ENCODE data around the gene SEC61B. TPM values are rescaled to one million over a fixed set of nuclear protein-coding genes. Genes with fewer than 3 reads are reported as not detected.

Gene SEC61B
- total RNA-seq, 1 donor from 2014 or later = 129 TPM

- no peak for DNase-seq (ENCODE audit: low read depth, low spot score)
- peaks cover 9% of the 10 kb centered on the region for H3K4me1 Mint-ChIP-seq
- no peaks in the 10 kb centered on the region for H3K9me3 Mint-ChIP-seq
- H3K27ac Mint-ChIP-seq (ENCODE audit: unreplicated experiment) = no peak overlapping the region
- H3K4me3 Mint-ChIP-seq = no peak overlapping the region
- peaks cover 18% of the 10 kb centered on the region for H3K27me3 Mint-ChIP-seq (ENCODE audit: low read depth)
- no peak for TF ChIP-seq CTCF (conservative IDR thresholded peaks at IDR 0.05)
- H3K36me3 Mint-ChIP-seq (ENCODE audit: low read depth) = peaks cover 1% of the 10 kb centered on the region
Observed at GRCh38 chr9:99201603-99202002, 20.5 kb upstream of the SEC61B start.

- H3K4me1 Mint-ChIP-seq = no peaks in the 10 kb centered on the region
- H3K4me3 Mint-ChIP-seq = no peak overlapping the region
- no peak overlapping the region for H3K27ac Mint-ChIP-seq (ENCODE audit: unreplicated experiment)
- peaks cover 27% of the 10 kb centered on the region for H3K36me3 Mint-ChIP-seq (ENCODE audit: low read depth)
- TF ChIP-seq CTCF (conservative IDR thresholded peaks at IDR 0.05) = no peak
- H3K9me3 Mint-ChIP-seq = peaks cover 11% of the 10 kb centered on the region
- DNase-seq (ENCODE audit: low read depth, low spot score) = no peak
- H3K27me3 Mint-ChIP-seq (ENCODE audit: low read depth) = no peaks in the 10 kb centered on the region
Observed at GRCh38 chr9:99210572-99210971, 11.5 kb upstream of the SEC61B start.

GRCh38 chr9:99211746-99212145, 10.3 kb upstream of the SEC61B start:
- no peak overlapping the region for H3K27ac Mint-ChIP-seq (ENCODE audit: unreplicated experiment)
- H3K4me3 Mint-ChIP-seq = no peak overlapping the region
- H3K36me3 Mint-ChIP-seq (ENCODE audit: low read depth) = peaks cover 25% of the 10 kb centered on the region
- no peaks in the 10 kb centered on the region for H3K4me1 Mint-ChIP-seq
- TF ChIP-seq CTCF (conservative IDR thresholded peaks at IDR 0.05) = no peak
- DNase-seq (ENCODE audit: low read depth, low spot score) = no peak
- peaks cover 11% of the 10 kb centered on the region for H3K9me3 Mint-ChIP-seq
- H3K27me3 Mint-ChIP-seq (ENCODE audit: low read depth) = no peaks in the 10 kb centered on the region

- H3K36me3 Mint-ChIP-seq (ENCODE audit: low read depth) = peaks cover 19% of the 10 kb centered on the region
- no peaks in the 10 kb centered on the region for H3K27me3 Mint-ChIP-seq (ENCODE audit: low read depth)
- peaks cover 7% of the 10 kb centered on the region for H3K9me3 Mint-ChIP-seq
- no peak overlapping the region for H3K4me3 Mint-ChIP-seq
- TF ChIP-seq CTCF (conservative IDR thresholded peaks at IDR 0.05) = no peak
- DNase-seq (ENCODE audit: low read depth, low spot score) = no peak
- H3K27ac Mint-ChIP-seq (ENCODE audit: unreplicated experiment) = no peak overlapping the region
- no peaks in the 10 kb centered on the region for H3K4me1 Mint-ChIP-seq
Observed at GRCh38 chr9:99213197-99213596, 8.9 kb upstream of the SEC61B start.

- TF ChIP-seq CTCF (conservative IDR thresholded peaks at IDR 0.05) = no peak
- H3K4me3 Mint-ChIP-seq = no peak overlapping the region
- no peaks in the 10 kb centered on the region for H3K9me3 Mint-ChIP-seq
- no peak overlapping the region for H3K27ac Mint-ChIP-seq (ENCODE audit: unreplicated experiment)
- no peaks in the 10 kb centered on the region for H3K27me3 Mint-ChIP-seq (ENCODE audit: low read depth)
- H3K4me1 Mint-ChIP-seq = peaks cover 16% of the 10 kb centered on the region
- peaks cover 10% of the 10 kb centered on the region for H3K36me3 Mint-ChIP-seq (ENCODE audit: low read depth)
- no peak for DNase-seq (ENCODE audit: low read depth, low spot score)
Observed at GRCh38 chr9:99216073-99216472, 6.0 kb upstream of the SEC61B start.

- H3K27me3 Mint-ChIP-seq (ENCODE audit: low read depth) = no peaks in the 10 kb centered on the region
- H3K4me3 Mint-ChIP-seq = peak overlapping the region; percentile 77
- no peak for DNase-seq (ENCODE audit: low read depth, low spot score)
- H3K36me3 Mint-ChIP-seq (ENCODE audit: low read depth) = peaks cover 8% of the 10 kb centered on the region
- TF ChIP-seq CTCF (conservative IDR thresholded peaks at IDR 0.05) = no peak
- no peaks in the 10 kb centered on the region for H3K9me3 Mint-ChIP-seq
- H3K4me1 Mint-ChIP-seq = peaks cover 39% of the 10 kb centered on the region
- no peak overlapping the region for H3K27ac Mint-ChIP-seq (ENCODE audit: unreplicated experiment)
Observed at GRCh38 chr9:99220011-99220410, 2.1 kb upstream of the SEC61B start.
